Ovary (tissue), 9 donors: ENCODE results near the gene ZC3HAV1. TPM values are rescaled to one million over a fixed set of nuclear protein-coding genes. Genes with fewer than 3 reads are reported as not detected.

Experiments
- DNase-seq, 5 donors: peaks; one replicate each; pipeline ENCODE4 v3.0.0-alpha.2; 2019 to 2020
- H3K27ac ChIP-seq, 2 donors: fragments of 200-600 bp; one replicate each; pipeline versions ENCODE4 v1.5.1 to v1.8.0; 2019 to 2022
- H3K27me3 ChIP-seq: fragments of 200-600 bp; one replicate; pipeline ENCODE4 v1.8.0; 2022
- H3K36me3 ChIP-seq: fragments of 200-600 bp; sonication (generic); one replicate; pipeline ENCODE4 v1.5.1; 2019
- H3K4me1 ChIP-seq: one replicate; pipeline ENCODE4 v1.8.1; 2013; ENCODE audit warnings: mild to moderate bottlenecking, moderate library complexity; ENCODE audit not compliant: insufficient read depth
- H3K4me3 ChIP-seq: fragments of 200-600 bp; sonication (generic); one replicate; pipeline ENCODE4 v1.5.1; 2017
- H3K9me3 ChIP-seq, 2 donors: fragments of 200-600 bp in 1 of 2; sonication (generic) in 1 of 2; one replicate each; pipeline versions ENCODE4 v1.5.1 to v1.8.1; 2013 to 2019; ENCODE audit warnings: mild to moderate bottlenecking in 1 of 2, moderate library complexity in 1 of 2
- CTCF ChIP-seq, 3 donors: fragments of 450-650 bp in 2 of 3; fragments of 200-600 bp in 1 of 3; IDR thresholded peaks; one replicate each; pipeline versions ENCODE4 v1.5.1 to v1.8.0; 2016 to 2022; ENCODE audit warnings: antibody characterized with exemption in 3 of 3, mild to moderate bottlenecking in 1 of 3
- EP300 ChIP-seq: sonication (generic); formaldehyde crosslinking; IDR thresholded peaks from one replicate; pipeline ENCODE4 v1.6.1; 2017; ENCODE audit warnings: antibody characterized with exemption
- POLR2A ChIP-seq: fragments of 450-650 bp; IDR thresholded peaks from one replicate; pipeline ENCODE4 v1.6.1; 2017; ENCODE audit warnings: antibody characterized with exemption, mild to moderate bottlenecking, moderate library complexity
- WGBS, 3 donors: extraction: QIAGEN DNeasy Blood & Tissue Kit in 1 of 3; methylation state at CpG; one replicate each; pipeline versions ENCODE4 v1.1.5 to v1.1.7; 2013 to 2017; 5-methylcytosine and 5-hydroxymethylcytosine counted together
- intact Hi-C, 4 donors: fragments of 100-400 bp; cut with DNase I; formaldehyde crosslinking; loops; one replicate each; pipeline versions ENCODE4 v1.11.0 to v1.15.1; 2022 to 2023
- polyA plus RNA-seq, 2 donors: library from polyadenylated mRNA; stranded (reverse); fragments of 200-250 nt in 1 of 2; fragments of 350-450 nt in 1 of 2; fragmentation: Illumina TruSeq in 1 of 2; extraction: RNeasy Lipid Tissue Mini Kit (QIAGEN cat#74804) in 1 of 2; gene quantifications; one replicate each; pipeline ENCODE4 v1.2.3, GENCODE V29; 2013 to 2014
- total RNA-seq, 7 donors: library from RNA; depleted of rRNA in 2 of 7; stranded (reverse); fragments of >200 nt in 2 of 7; fragmentation: NEBNext Ultra II Directional in 3 of 7; extraction: Animal tissue kit (Norgen Biotek cat#: 25700) in 3 of 7; gene quantifications; one replicate each; pipeline versions ENCODE4 v1.1.0 to v1.2.4, GENCODE V29; 2016 to 2023
- donor health status: DM: no; HTN: no; CAD: no; lungs with moderate emphysema.
- donor health status: DM: no; HTN: no; CAD: no.
- donor health status: Bipolar disorder and iron deficiency.
- donor health status: DM: yes; HTN: yes; CAD: no.
- donor health status: DM: no; HTN: no; CAD: no.
- donor health status: DM: yes; HTN: yes; CAD: no.

ZC3HAV1 gene
- total and polyA plus RNA-seq, 9 donors, result 8.5 to 47.6 (median 25.0) TPM

GRCh38 chr7:139075871-139076686 is 33.4 kb downstream of the ZC3HAV1 start:
- no peak for DNase-seq
- Histone ChIP-seq H3K9me3 (no peaks in the 10 kb centered on the region), H3K4me3 (no peak overlapping the region), H3K27me3 (no peaks in the 10 kb centered on the region), H3K4me1 (peaks cover 2% of the 10 kb centered on the region), H3K27ac (no peak overlapping the region), H3K36me3 (no peaks in the 10 kb centered on the region)
- WGBS, 3 donors, result 81 to 85% (median 81%) methylated on average over 11 of the region's 11 CpGs
- intact Hi-C loops, result loop anchor here in 1 of 4 donors (5.0 to 10.0 kb wide), 2 partner anchors 59 to 181 kb away; no protein-coding TSS in a partner anchor
- TF ChIP-seq POLR2A (no peak), EP300 (no peak), CTCF (IDR thresholded peaks at IDR 0.05) (no peak)

GRCh38 chr7:139075031-139075652 is 34.4 kb downstream of the ZC3HAV1 start:
- intact Hi-C loops, result loop anchor here in 1 of 4 donors (5.0 to 10.0 kb wide), 2 partner anchors 58 to 180 kb away; no protein-coding TSS in a partner anchor
- no peak overlapping the region for H3K4me3 ChIP-seq
- 37 to 39% (median 38%) methylated on average over 9 of the region's 9 CpGs for WGBS, 3 donors

GRCh38 chr7:139072796-139073195 is 36.7 kb downstream of the ZC3HAV1 start:
- DNase-seq, result no peak
- no peak for TF ChIP-seq POLR2A
- no peak for TF ChIP-seq CTCF (IDR thresholded peaks at IDR 0.05)
- TF ChIP-seq EP300, result no peak
- 68 to 73% (median 72%) methylated on average over 8 of the region's 8 CpGs for WGBS, 3 donors
- H3K4me3 ChIP-seq, result no peak overlapping the region
- no peaks in the 10 kb centered on the region for H3K4me1 ChIP-seq
- intact Hi-C loops, result loop anchor here in 1 of 4 donors (10.0 kb wide), 1 partner anchor 178 kb away; no protein-coding TSS in a partner anchor
- H3K27me3 ChIP-seq, result no peaks in the 10 kb centered on the region
- no peaks in the 10 kb centered on the region for H3K36me3 ChIP-seq
- no peaks in the 10 kb centered on the region for H3K9me3 ChIP-seq
- no peak overlapping the region for H3K27ac ChIP-seq

More at GRCh38 chr7:139075031-139075652, 34.4 kb downstream of the ZC3HAV1 start:
- Histone ChIP-seq H3K36me3 (no peaks in the 10 kb centered on the region), H3K4me1 (no peaks in the 10 kb centered on the region), H3K27ac (no peak overlapping the region), H3K9me3 (no peaks in the 10 kb centered on the region), H3K27me3 (no peaks in the 10 kb centered on the region)
- peak; percentile 47 to 80 (median 55) for DNase-seq
- peak; percentile 72 to 84 (median 76) for TF ChIP-seq CTCF (IDR thresholded peaks at IDR 0.05)
- no peak for TF ChIP-seq EP300

GRCh38 chr7:139071680-139072079 is 37.8 kb downstream of the ZC3HAV1 start:
- DNase-seq, result no peak
- no peaks in the 10 kb centered on the region for H3K27me3 ChIP-seq
- no peak overlapping the region for H3K27ac ChIP-seq
- no peaks in the 10 kb centered on the region for H3K4me1 ChIP-seq
- TF ChIP-seq EP300 (no peak), POLR2A (no peak), CTCF (IDR thresholded peaks at IDR 0.05) (no peak)
- no peak overlapping the region for H3K4me3 ChIP-seq
- intact Hi-C loops, result loop anchor here in 1 of 4 donors (10.0 kb wide), 1 partner anchor 177 kb away; no protein-coding TSS in a partner anchor
- WGBS, 3 donors, result 85 to 88% (median 87%) methylated on average over 3 of the region's 3 CpGs
- no peaks in the 10 kb centered on the region for H3K36me3 ChIP-seq
- H3K9me3 ChIP-seq, result no peaks in the 10 kb centered on the region
